Cardiac ventricle fibroblast (primary cell): ENCODE results near the gene PHTF1. TPM values are rescaled to one million over a fixed set of nuclear protein-coding genes. Genes with fewer than 3 reads are reported as not detected.

ENCODE experiments used
- total RNA-seq: library from RNA; depleted of rRNA; stranded (reverse); fragments of >200 nt; gene quantifications from 2 replicates; pipeline ENCODE4 v1.2.3, GENCODE V29; 2015

The PHTF1 gene
- 11.2 and 11.6 TPM in 2 replicates for total RNA-seq

GRCh38 chr1:113759333-113760101 is at the start of gene PHTF1:
PHTF1 (minus strand) TSS chr1:113759486; CDS start chr1:113758703, 783 bp downstream.

Other genes with a start within 250 kb of the PHTF1 start
- gene RSBN1, start 53.0 kb upstream of the PHTF1 start, total RNA-seq: 9.0 and 10.8 TPM in 2 replicates
- gene PTPN22, start 112.2 kb upstream of the PHTF1 start, total RNA-seq: 0.06 and 0.34 TPM in 2 replicates
- 0.12 and 0.20 TPM in 2 replicates for gene BCL2L15, start 128.1 kb upstream of the PHTF1 start, total RNA-seq
- gene AP4B1, start 145.3 kb upstream of the PHTF1 start, total RNA-seq: 10.5 and 15.7 TPM in 2 replicates
- 2.6 TPM in 2 replicates for gene DCLRE1B, start 145.8 kb upstream of the PHTF1 start, total RNA-seq
- gene HIPK1, start 169.8 kb upstream of the PHTF1 start, total RNA-seq: 19.3 and 19.8 TPM in 2 replicates
- 59.8 and 64.8 TPM in 2 replicates for gene OLFML3, start 220.0 kb upstream of the PHTF1 start, total RNA-seq